OCI-LY7 (cell line): Measurements from ENCODE around the gene LTK.

Experiments
- CTCF ChIP-seq: fragments of 200-600 bp; sonication (generic); conservative IDR thresholded peaks from 2 replicates; pipeline ENCODE4 v1.5.1; 2014; ENCODE audit warnings: mild to moderate bottlenecking, antibody characterized with exemption, low read length, moderate library complexity, mixed read lengths
- EZH2phosphoT487 ChIP-seq: fragments of 200-600 bp; sonication (generic); IDR thresholded peaks from 2 replicates; pipeline ENCODE4 v1.6.1; 2018; ENCODE audit warnings: low read depth, borderline replicate concordance, mild to moderate bottlenecking, mixed run types, antibody characterized with exemption, low read length, moderate library complexity, mixed read lengths

GRCh38 chr15:41480396-41481140, 33.1 kb downstream of the LTK start:
- no peak for TF ChIP-seq EZH2phosphoT487
- TF ChIP-seq CTCF = no peak
